SU-DHL-6 (cell line): ENCODE results near the gene OR6M1.

Experiments used
- H2AFZ ChIP-seq: fragments of 200-600 bp; sonication (generic); 2 replicates; pipeline ENCODE4 v1.6.1; 2014; ENCODE audit warnings: low read depth, mild to moderate bottlenecking, moderate library complexity, mixed read lengths, antibody characterized with exemption, low read length; ENCODE audit not compliant: severe bottlenecking
- H3F3A ChIP-seq: fragments of 200-600 bp; shearing (Covaris generic); 2 replicates; pipeline ENCODE4 v1.6.0; 2016; ENCODE audit warnings: antibody characterized with exemption, mild to moderate bottlenecking; ENCODE audit not compliant: insufficient read depth
- H3K27ac ChIP-seq: fragments of 200-600 bp; sonication (generic); 2 replicates; pipeline ENCODE4 v1.5.1; 2016; ENCODE audit warnings: low read depth, mild to moderate bottlenecking, low read length, moderate library complexity, mixed read lengths
- H3K27me3 ChIP-seq: fragments of 200-600 bp; sonication (generic), shearing (Covaris generic); 2 replicates; pipeline ENCODE4 v1.6.0; 2014; ENCODE audit warnings: mild to moderate bottlenecking, low read length
- H3K36me3 ChIP-seq: fragments of 200-600 bp; sonication (generic); 2 replicates; pipeline ENCODE4 v1.6.1; 2014; ENCODE audit warnings: mild to moderate bottlenecking, low read length, mixed read lengths
- H3K4me2 ChIP-seq: fragments of 300-600, 200-600 bp; shearing (Covaris generic), sonication (generic); 2 replicates; pipeline ENCODE4 v1.6.0; 2014; ENCODE audit warnings: low read length, low read depth, mild to moderate bottlenecking; ENCODE audit not compliant: poor library complexity, severe bottlenecking
- H3K4me3 ChIP-seq: fragments of 200-600 bp; sonication (generic); 2 replicates; pipeline ENCODE4 v1.5.1; 2014; ENCODE audit warnings: antibody characterized with exemption, low read length, mild to moderate bottlenecking, mixed read lengths; ENCODE audit not compliant: insufficient read depth, poor library complexity, severe bottlenecking
- H3K79me2 ChIP-seq: fragments of 200-600 bp; sonication (generic); 2 replicates; pipeline ENCODE4 v1.6.1; 2014; ENCODE audit warnings: mild to moderate bottlenecking, low read length, moderate library complexity; ENCODE audit not compliant: insufficient read depth
- H3K9ac ChIP-seq: fragments of 200-600 bp; sonication (generic); 2 replicates; pipeline ENCODE4 v1.7.0; 2014; ENCODE audit warnings: mild to moderate bottlenecking, low read length
- H3K9me2 ChIP-seq: fragments of 200-600 bp; sonication (generic); replicated peaks from 2 replicates; pipeline ENCODE4 v1.6.1; 2014; ENCODE audit warnings: low read length; ENCODE audit not compliant: insufficient read depth
- H3K9me3 ChIP-seq: fragments of 200-600 bp; sonication (generic); 2 replicates; pipeline ENCODE4 v1.6.1; 2014; ENCODE audit warnings: low read length, mixed read lengths; ENCODE audit not compliant: insufficient read depth
- H4K20me1 ChIP-seq: fragments of 200-600 bp; sonication (generic); 2 replicates; pipeline ENCODE4 v1.6.1; 2014; ENCODE audit warnings: low read depth, mild to moderate bottlenecking, antibody characterized with exemption, low read length, moderate library complexity, mixed read lengths
- CTCF ChIP-seq: fragments of 200-600 bp; sonication (generic); IDR thresholded peaks from one replicate; pipeline ENCODE4 v1.5.1; 2017; ENCODE audit warnings: antibody characterized with exemption, mild to moderate bottlenecking, low read length, moderate library complexity; ENCODE audit not compliant: insufficient read depth, poor library complexity, severe bottlenecking
- EZH2phosphoT487 ChIP-seq: fragments of 200-600 bp; sonication (generic), shearing (Covaris generic); conservative IDR thresholded peaks from 2 replicates; pipeline ENCODE4 v1.6.1; 2018; ENCODE audit warnings: mild to moderate bottlenecking, antibody characterized with exemption, low read length, moderate library complexity, mixed read lengths

Gene OR6M1

GRCh38 chr11:123800036-123800435 is 6.1 kb downstream of the OR6M1 start:
- no peaks in the 10 kb centered on the region for H3F3A ChIP-seq
- no peaks in the 10 kb centered on the region for H3K36me3 ChIP-seq
- no peak overlapping the region for H3K4me3 ChIP-seq
- H3K9me3 ChIP-seq: no peaks in the 10 kb centered on the region
- H4K20me1 ChIP-seq: no peaks in the 10 kb centered on the region
- no peaks in the 10 kb centered on the region for H3K27me3 ChIP-seq
- TF ChIP-seq EZH2phosphoT487 (no peak), CTCF (no peak)
- H2AFZ ChIP-seq: no peak overlapping the region
- no peak overlapping the region for H3K4me2 ChIP-seq
- no peaks in the 10 kb centered on the region for H3K79me2 ChIP-seq
- H3K9ac ChIP-seq: no peak overlapping the region
- no peaks in the 10 kb centered on the region for H3K9me2 ChIP-seq
- H3K27ac ChIP-seq: no peak overlapping the region

DNA sequence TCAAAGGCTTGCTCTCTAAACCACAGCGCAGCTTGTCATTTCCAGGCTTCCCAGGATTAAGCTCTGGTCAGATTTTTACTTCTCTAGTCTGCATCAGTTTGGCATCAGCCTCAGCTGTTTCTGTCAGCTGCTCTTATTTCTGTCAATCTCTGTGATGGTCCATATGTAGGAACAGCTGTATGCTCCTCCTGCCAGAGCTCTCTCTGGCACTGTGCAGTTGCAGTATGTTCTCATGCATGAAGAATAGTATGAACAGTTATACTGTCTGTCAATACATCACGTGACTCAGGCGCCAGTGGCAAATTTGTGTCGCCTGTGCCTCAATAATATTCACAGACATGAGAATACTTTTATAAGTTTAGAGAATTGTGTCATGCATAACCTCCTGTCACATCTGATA is 6.7 kb downstream of the OR6M1 start:
- Histone ChIP-seq H4K20me1 (no peaks in the 10 kb centered on the region), H3K9ac (no peak overlapping the region), H3F3A (no peaks in the 10 kb centered on the region), H3K36me3 (no peaks in the 10 kb centered on the region), H3K27ac (no peak overlapping the region), H3K4me3 (no peak overlapping the region), H3K4me2 (no peak overlapping the region), H3K79me2 (no peaks in the 10 kb centered on the region), H2AFZ (no peak overlapping the region), H3K9me3 (no peaks in the 10 kb centered on the region), H3K9me2 (no peaks in the 10 kb centered on the region), H3K27me3 (no peaks in the 10 kb centered on the region)
- TF ChIP-seq EZH2phosphoT487: no peak
- no peak for TF ChIP-seq CTCF

DNA sequence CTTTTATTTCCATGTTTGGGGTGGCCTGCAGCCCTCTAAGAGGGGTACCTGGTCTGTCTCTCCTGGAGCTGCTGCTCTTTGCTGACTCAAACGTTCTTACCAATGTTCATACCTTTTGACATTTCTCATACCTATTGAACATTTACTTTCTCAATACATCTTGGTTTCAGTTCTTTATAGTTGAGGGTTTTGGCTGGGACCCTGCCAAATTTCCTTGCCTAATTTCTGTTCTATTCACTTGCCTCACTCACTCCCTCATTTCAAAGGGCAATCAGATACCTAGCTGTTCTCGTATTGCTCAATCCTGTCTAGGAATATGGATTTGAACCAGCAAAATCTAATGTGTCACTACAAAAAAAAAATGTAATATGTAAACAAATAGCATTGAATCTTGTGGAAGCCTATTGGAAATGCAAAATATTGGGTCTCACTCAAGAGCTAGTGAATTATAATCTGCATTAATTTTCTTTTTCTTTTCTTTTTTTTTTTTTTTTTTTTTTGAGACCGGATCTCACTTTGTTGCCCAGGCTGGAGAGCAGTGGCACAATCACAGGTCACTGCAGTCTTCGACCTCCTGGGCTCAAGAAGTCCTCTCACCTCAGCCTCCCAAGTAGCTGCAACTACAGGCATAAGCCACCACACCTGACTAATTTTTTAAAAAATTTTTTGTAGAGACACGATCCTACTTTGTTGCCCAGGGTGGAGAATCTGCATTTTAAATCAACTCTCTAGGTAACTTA is 7.5 kb downstream of the OR6M1 start:
- H3K4me2 ChIP-seq: no peak overlapping the region
- H3K36me3 ChIP-seq: no peaks in the 10 kb centered on the region
- no peaks in the 10 kb centered on the region for H3K79me2 ChIP-seq
- H3K27me3 ChIP-seq: no peaks in the 10 kb centered on the region
- no peak overlapping the region for H2AFZ ChIP-seq
- no peaks in the 10 kb centered on the region for H3K9me2 ChIP-seq
- no peaks in the 10 kb centered on the region for H3F3A ChIP-seq
- H3K9me3 ChIP-seq: no peaks in the 10 kb centered on the region
- H3K4me3 ChIP-seq: no peak overlapping the region
- H3K9ac ChIP-seq: no peak overlapping the region
- no peak for TF ChIP-seq CTCF
- no peak for TF ChIP-seq EZH2phosphoT487
- H3K27ac ChIP-seq: no peak overlapping the region
- H4K20me1 ChIP-seq: no peaks in the 10 kb centered on the region
